ENCODE results near the gene GGACT.

The GGACT gene

GRCh38 chr13:100483139-100483538 lies 105.5 kb downstream of the GGACT start:
- no peak overlapping the region for H3K4me3 ChIP-seq (ENCODE audit: low read depth, low read length)
- TF ChIP-seq CTCF (IDR thresholded peaks at IDR 0.05; ENCODE audit: low read depth, low read length), result no peak
- DNase-seq, result no peak
- H3K36me3 ChIP-seq, result no peaks in the 10 kb centered on the region
- H3K9me3 ChIP-seq, result no peaks in the 10 kb centered on the region
- H3K4me1 ChIP-seq, result no peaks in the 10 kb centered on the region
- no peaks in the 10 kb centered on the region for H3K27me3 ChIP-seq

GRCh38 chr13:100480676-100481075 lies 107.9 kb downstream of the GGACT start:
- Histone ChIP-seq H3K27me3 (no peaks in the 10 kb centered on the region), H3K9me3 (no peaks in the 10 kb centered on the region), H3K4me3 (ENCODE audit: low read depth, low read length) (no peak overlapping the region), H3K4me1 (no peaks in the 10 kb centered on the region), H3K36me3 (no peaks in the 10 kb centered on the region)
- no peak for TF ChIP-seq CTCF (IDR thresholded peaks at IDR 0.05; ENCODE audit: low read depth, low read length)
- DNase-seq, result no peak
